ENCODE data around the gene CTCFL. TPM values are rescaled to one million over a fixed set of nuclear protein-coding genes. Genes with fewer than 3 reads are reported as not detected.
A peak's percentile ranks its signal among the peaks of the same experiment; 100 is the strongest.

The CTCFL gene
- total and polyA plus RNA-seq, 2 of the 8 experiments (the other 6 are each of a cell fraction or from before 2014, with no cell fraction given), result 0.30 to 0.80 TPM

- WGBS, 2 experiments (ENCODE audit: extremely low coverage in 1 of 2, insufficient coverage in 1 of 2, insufficient read length in 1 of 2, insufficient replicate concordance in 2 of 2, low coverage in 1 of 2, low lambda C conversion rate in 2 of 2, missing lambda C conversion rate in 1 of 2), result 89% methylated on average over 5 of the region's 5 CpGs; no CpG with 5 or more reads in 1 of the 2 experiments
- no peak overlapping the region for H2AFZ ChIP-seq (ENCODE audit: low read length)
These were observed 12.5 kb downstream of the CTCFL start for GRCh38 chr20:57512432-57512831.

More at GRCh38 chr20:57512432-57512831, 12.5 kb downstream of the CTCFL start:
- H4K5ac ChIP-seq (ENCODE audit: insufficient read length, low read depth, low read length), result no peak overlapping the region
- H3K36me3 ChIP-seq (ENCODE audit: control insufficient read depth in 2 of 4, insufficient read depth in 4 of 4, low read length in 3 of 4), result no peaks in the 10 kb centered on the region
- H2AK5ac ChIP-seq (ENCODE audit: low read depth, low read length), result no peak overlapping the region
- H3K9me3 ChIP-seq (ENCODE audit: insufficient read depth in 2 of 2, low read depth in 1 of 2, low read length in 1 of 2), result peaks cover 0 to under 1% of the 10 kb centered on the region in 2 experiments; a peak in 2 of 4 replicates
- no peaks in the 10 kb centered on the region for H4K20me1 ChIP-seq (replicated peaks in 1 of 2; ENCODE audit: control insufficient read depth in 1 of 2, insufficient read depth in 2 of 2, low read length in 2 of 2)
- no peak overlapping the region for H3K23ac ChIP-seq (ENCODE audit: insufficient read length)
- H4K8ac ChIP-seq (ENCODE audit: extremely low read depth, insufficient read depth, low read length), result no peak overlapping the region
- no peak for DNase-seq (ENCODE audit: low read depth in 1 of 2, low spot score in 2 of 2)
- no peak overlapping the region for H3K4me3 ChIP-seq (ENCODE audit: extremely low read depth in 1 of 4, insufficient read depth in 2 of 4, low read depth in 3 of 4, low read length in 4 of 4)
- H3K27ac ChIP-seq (ENCODE audit: low read depth, low read length), result no peak overlapping the region
- H2BK20ac ChIP-seq (ENCODE audit: low read length), result no peak overlapping the region
- H3K18ac ChIP-seq (ENCODE audit: extremely low read depth, low read length), result no peak overlapping the region
- H3K4me2 ChIP-seq (ENCODE audit: insufficient read depth in 1 of 2, low read depth in 2 of 2, low read length in 2 of 2), result peak overlapping the region in 1 of 2 experiments; percentile 0; a peak in 1 of 4 replicates
- ChIA-PET POLR2A (ENCODE audit: partially characterized antibody) (interaction anchor here (0.6 to 1.1 kb wide), 2 partner anchors 12 to 120 kb away, joined by 4 read pairs; no protein-coding TSS in a partner anchor), CTCF (ENCODE audit: partially characterized antibody) (interaction anchor here (1.4 to 12.4 kb wide), 5 partner anchors 14 to 82 kb away, joined by 3 to 194 read pairs (median 9); no protein-coding TSS in a partner anchor)
- FAIRE-seq, result no peak
- no peaks in the 10 kb centered on the region for H3K79me1 ChIP-seq (ENCODE audit: low read depth, low read length)
- H3K4me1 ChIP-seq (replicated peaks in 1 of 4; ENCODE audit: control insufficient read depth in 3 of 4, insufficient read depth in 4 of 4, low read length in 3 of 4), result peaks cover 2 to 11% (median 4%) of the 10 kb centered on the region in 4 experiments; a peak in 4 of 7 replicates
- H3K23me2 ChIP-seq (ENCODE audit: low read depth, low read length), result no peaks in the 10 kb centered on the region
- no peak overlapping the region for H3K9ac ChIP-seq (replicated peaks in 1 of 4; ENCODE audit: extremely low read depth in 1 of 4, low read depth in 3 of 4, low read length in 3 of 4)
- H3K79me2 ChIP-seq (ENCODE audit: control insufficient read depth in 1 of 2, insufficient read depth in 2 of 2, low read length in 2 of 2), result no peaks in the 10 kb centered on the region
- TF ChIP-seq POLR2AphosphoS5 (IDR thresholded peaks at IDR 0.05; ENCODE audit: low read depth, low read length), result no peak
- no peak for TF ChIP-seq MAX (IDR thresholded peaks at IDR 0.05)
- no peak for TF ChIP-seq SUZ12 (IDR thresholded peaks at IDR 0.05; ENCODE audit: low read length)
- no peak for TF ChIP-seq ASH2L (IDR thresholded peaks at IDR 0.05; ENCODE audit: low read length)
- no peak for TF ChIP-seq BACH1 (IDR thresholded peaks at IDR 0.05; ENCODE audit: low read length)
- no peak for TF ChIP-seq KDM4A (IDR thresholded peaks at IDR 0.05; ENCODE audit: low read depth, low read length, severe bottlenecking)
- no peak for TF ChIP-seq TAF1 (IDR thresholded peaks at IDR 0.05; ENCODE audit: low read depth, low read length)
- TF ChIP-seq RXRA (IDR thresholded peaks at IDR 0.05; ENCODE audit: insufficient read depth, low read depth, low read length), result no peak
- TF ChIP-seq FOSL1 (IDR thresholded peaks at IDR 0.05; ENCODE audit: insufficient read depth, low read depth, low read length), result no peak
- TF ChIP-seq NRF1 (IDR thresholded peaks at IDR 0.05; ENCODE audit: low read depth, low read length), result no peak
- no peak for TF ChIP-seq GABPA (IDR thresholded peaks at IDR 0.05; ENCODE audit: borderline replicate concordance, insufficient read depth, low read length)
- TF ChIP-seq CBX8 (IDR thresholded peaks at IDR 0.05; ENCODE audit: borderline replicate concordance, low read depth, low read length), result no peak
- no peak for TF ChIP-seq E2F6 (IDR thresholded peaks at IDR 0.05)
- H2BK5ac ChIP-seq (ENCODE audit: low read depth, low read length), result no peak overlapping the region
- H2BK15ac ChIP-seq (ENCODE audit: low read length), result 0 out of 2 replicates have a peak overlapping the region, but pooled peaks have one; percentile 75
- H2BK120ac ChIP-seq (replicated peaks; ENCODE audit: low read depth, low read length), result no peak overlapping the region
- no peak overlapping the region for H3K14ac ChIP-seq (ENCODE audit: insufficient read length)
- no peak overlapping the region for H3K56ac ChIP-seq (replicated peaks; ENCODE audit: insufficient read length, low read depth, low read length)
- no peaks in the 10 kb centered on the region for H3K27me3 ChIP-seq (replicated peaks in 1 of 4; ENCODE audit: control insufficient read depth in 3 of 4, extremely low read depth in 1 of 4, insufficient read depth in 3 of 4, low read length in 3 of 4)
- H2BK12ac ChIP-seq (ENCODE audit: low read depth, low read length), result no peak overlapping the region
- no peak overlapping the region for H3K4ac ChIP-seq (replicated peaks; ENCODE audit: insufficient read length, low read depth, low read length)
- no peak overlapping the region for H4K91ac ChIP-seq (replicated peaks; ENCODE audit: insufficient read length, low read length)

Data from H1 (cell line).